Ishikawa (cell line): Measurements from ENCODE around the gene RNLS.

Source experiments
- CEBPB ChIP-seq: IDR thresholded peaks from 2 replicates; pipeline ENCODE4 v1.6.1; 2012
- CREB1 ChIP-seq: IDR thresholded peaks from 2 replicates; pipeline ENCODE4 v1.6.1; 2012; ENCODE audit warnings: low read depth
- EGR1 ChIP-seq: IDR thresholded peaks from 2 replicates; pipeline ENCODE4 v1.6.1; 2012
- EP300 ChIP-seq: IDR thresholded peaks from 2 replicates; pipeline ENCODE4 v1.6.1; 2012; ENCODE audit warnings: borderline replicate concordance
- FOXM1 ChIP-seq: IDR thresholded peaks from 2 replicates; pipeline ENCODE4 v1.6.1; 2012; ENCODE audit warnings: low read depth, borderline replicate concordance
- MAX ChIP-seq: IDR thresholded peaks from 2 replicates; pipeline ENCODE4 v1.6.1; 2012
- NFIC ChIP-seq: IDR thresholded peaks from 2 replicates; pipeline ENCODE4 v1.6.1; 2012
- RAD21 ChIP-seq: IDR thresholded peaks from 2 replicates; pipeline ENCODE4 v1.6.1; 2012; ENCODE audit warnings: low read depth
- REST ChIP-seq: IDR thresholded peaks from 2 replicates; pipeline ENCODE4 v1.6.1; 2012; ENCODE audit warnings: low read depth, mild to moderate bottlenecking
- TAF1 ChIP-seq: IDR thresholded peaks from 2 replicates; pipeline ENCODE4 v1.6.1; 2012; ENCODE audit warnings: low read depth, mild to moderate bottlenecking
- TCF12 ChIP-seq: IDR thresholded peaks from 2 replicates; pipeline ENCODE4 v1.6.1; 2012; ENCODE audit warnings: low read depth
- TEAD4 ChIP-seq: IDR thresholded peaks from 2 replicates; pipeline ENCODE4 v1.6.1; 2012
- USF1 ChIP-seq: IDR thresholded peaks from 2 replicates; pipeline ENCODE4 v1.6.1; 2012
- YY1 ChIP-seq: IDR thresholded peaks from 2 replicates; pipeline ENCODE4 v1.6.1; 2012; ENCODE audit warnings: low read depth
- ZBTB7A ChIP-seq: IDR thresholded peaks from 2 replicates; pipeline ENCODE4 v1.6.1; 2012; ENCODE audit warnings: low read depth

The RNLS gene

GRCh38 chr10:88274286-88274685, 308.8 kb downstream of the RNLS start:
- TF ChIP-seq TEAD4 (no peak), TAF1 (no peak), USF1 (no peak), NFIC (no peak), YY1 (no peak), CREB1 (no peak), MAX (no peak), RAD21 (no peak), REST (no peak)

GRCh38 chr10:88273567-88273966, 309.6 kb downstream of the RNLS start:
- TF ChIP-seq CREB1 (no peak), EP300 (no peak), TAF1 (no peak), YY1 (no peak), ZBTB7A (no peak), TCF12 (no peak), MAX (no peak), NFIC (no peak), RAD21 (no peak), EGR1 (no peak), TEAD4 (no peak), CEBPB (no peak), USF1 (no peak), FOXM1 (no peak), REST (no peak)

GRCh38 chr10:88271761-88272543, 311.2 kb downstream of the RNLS start:
- TF ChIP-seq TEAD4 (no peak), NFIC (no peak), TCF12 (no peak), EGR1 (no peak), ZBTB7A (no peak), FOXM1 (no peak), REST (no peak), CREB1 (no peak), CEBPB (no peak), MAX (no peak), USF1 (no peak), RAD21 (no peak), YY1 (no peak), TAF1 (no peak), EP300 (no peak)
